ENCODE data around the gene RASA3. TPM values are rescaled to one million over a fixed set of nuclear protein-coding genes. Genes with fewer than 3 reads are reported as not detected.
"Not testable (repeated sequence)": the region's sequence is repeated elsewhere in the genome, so short reads cannot be mapped to it uniquely, and the experiment has no call there.

Gene RASA3
- total RNA-seq, 1 donor from 2014 or later = 2.6 TPM

- H3K4me3 ChIP-seq (ENCODE audit: low read depth, low read length) = no peak overlapping the region
- FAIRE-seq (no peak), DNase-seq (ENCODE audit: low read depth) (no peak)
- no peaks in the 10 kb centered on the region for H3K27me3 ChIP-seq (ENCODE audit: control insufficient read depth, insufficient read depth, low read length)
- TF ChIP-seq CTCF (IDR thresholded peaks at IDR 0.05; ENCODE audit: insufficient read depth, low read length, severe bottlenecking) = no peak
- H3K36me3 ChIP-seq (ENCODE audit: control insufficient read depth, insufficient read depth, low read length) = no peaks in the 10 kb centered on the region
These were observed 108.5 kb downstream of the RASA3 start for GRCh38 chr13:114023716-114024602.

GRCh38 chr13:114022876-114023275, 109.5 kb downstream of the RASA3 start:
- Histone ChIP-seq H3K27me3 (ENCODE audit: control insufficient read depth, insufficient read depth, low read length) (no peaks in the 10 kb centered on the region), H3K36me3 (ENCODE audit: control insufficient read depth, insufficient read depth, low read length) (no peaks in the 10 kb centered on the region), H3K4me3 (ENCODE audit: low read depth, low read length) (no peak overlapping the region)
- no peak for TF ChIP-seq CTCF (IDR thresholded peaks at IDR 0.05; ENCODE audit: insufficient read depth, low read length, severe bottlenecking)
- DNase-seq (ENCODE audit: low read depth) = no peak
- FAIRE-seq = no peak

- DNase-seq (ENCODE audit: low read depth) (no peak), FAIRE-seq (no peak)
- Histone ChIP-seq H3K4me3 (ENCODE audit: low read depth, low read length) (no peak overlapping the region), H3K36me3 (ENCODE audit: control insufficient read depth, insufficient read depth, low read length) (no peaks in the 10 kb centered on the region), H3K27me3 (ENCODE audit: control insufficient read depth, insufficient read depth, low read length) (no peaks in the 10 kb centered on the region)
- no peak for TF ChIP-seq CTCF (IDR thresholded peaks at IDR 0.05; ENCODE audit: insufficient read depth, low read length, severe bottlenecking)
These were observed 110.1 kb downstream of the RASA3 start for GRCh38 chr13:114022309-114022669.

GRCh38 chr13:114021464-114022308, 110.7 kb downstream of the RASA3 start:
- no peaks in the 10 kb centered on the region for H3K36me3 ChIP-seq (ENCODE audit: control insufficient read depth, insufficient read depth, low read length)
- no peak for FAIRE-seq
- no peak for DNase-seq (ENCODE audit: low read depth)
- no peak for TF ChIP-seq CTCF (IDR thresholded peaks at IDR 0.05; ENCODE audit: insufficient read depth, low read length, severe bottlenecking)
- H3K4me3 ChIP-seq (ENCODE audit: low read depth, low read length) = no peak overlapping the region
- no peaks in the 10 kb centered on the region for H3K27me3 ChIP-seq (ENCODE audit: control insufficient read depth, insufficient read depth, low read length)

- DNase-seq (ENCODE audit: low read depth) (no peak), FAIRE-seq (no peak)
- Histone ChIP-seq H3K27me3 (ENCODE audit: control insufficient read depth, insufficient read depth, low read length) (no peaks in the 10 kb centered on the region), H3K4me3 (ENCODE audit: low read depth, low read length) (no peak overlapping the region), H3K36me3 (ENCODE audit: control insufficient read depth, insufficient read depth, low read length) (no peaks in the 10 kb centered on the region)
- TF ChIP-seq CTCF (IDR thresholded peaks at IDR 0.05; ENCODE audit: insufficient read depth, low read length, severe bottlenecking) = no peak
These were observed 111.5 kb downstream of the RASA3 start for GRCh38 chr13:114020750-114021463.

- H3K4me3 ChIP-seq (ENCODE audit: low read depth, low read length); H3K36me3 ChIP-seq (ENCODE audit: control insufficient read depth, insufficient read depth, low read length); DNase-seq (ENCODE audit: low read depth); H3K27me3 ChIP-seq (ENCODE audit: control insufficient read depth, insufficient read depth, low read length); FAIRE-seq: not testable (repeated sequence)
These were observed 112.3 kb downstream of the RASA3 start for GRCh38 chr13:114020134-114020533.

All from bronchial epithelial cell (primary cell).